Left cardiac atrium (tissue), 4 donors: ENCODE data around the gene CUL1. TPM values are rescaled to one million over a fixed set of nuclear protein-coding genes. Genes with fewer than 3 reads are reported as not detected.
A peak's percentile ranks its signal among the peaks of the same experiment; 100 is the strongest.

Experiments
- ATAC-seq, 2 donors: fragments of 200-7000 bp; cut with Tn5 transposase; one replicate each; pipeline ENCODE4 v1.9.1; 2020; ENCODE audit warnings: mild to moderate bottlenecking in 2 of 2, moderate library complexity in 2 of 2
- DNase-seq: peaks from one replicate; pipeline ENCODE4 v3.0.0-alpha.2; 2020
- intact Hi-C, 2 donors: fragments of 100-400 bp; cut with DNase I; formaldehyde crosslinking; loops; one replicate each; pipeline versions ENCODE4 v1.14.1 to v1.15.1; 2022 to 2023
- total RNA-seq, 2 donors: library from RNA; stranded (reverse); fragmentation: NEBNext Ultra II Directional; extraction: Animal tissue kit (Norgen Biotek cat#: 25700); gene quantifications; one replicate each; pipeline ENCODE4 v1.2.1, GENCODE V29; 2021
- donor health status: DM: no; HTN: yes; CAD: no.
- donor health status: DM: no; HTN: yes; CAD: no; lungs with severe emphysema.
- donor health status: DM: yes; HTN: yes; CAD: no.
- donor health status: Dilated cardiomyopathy.

The CUL1 gene
- total RNA-seq, 2 donors from 2014 or later, result 40.8 to 52.2 TPM

DNA sequence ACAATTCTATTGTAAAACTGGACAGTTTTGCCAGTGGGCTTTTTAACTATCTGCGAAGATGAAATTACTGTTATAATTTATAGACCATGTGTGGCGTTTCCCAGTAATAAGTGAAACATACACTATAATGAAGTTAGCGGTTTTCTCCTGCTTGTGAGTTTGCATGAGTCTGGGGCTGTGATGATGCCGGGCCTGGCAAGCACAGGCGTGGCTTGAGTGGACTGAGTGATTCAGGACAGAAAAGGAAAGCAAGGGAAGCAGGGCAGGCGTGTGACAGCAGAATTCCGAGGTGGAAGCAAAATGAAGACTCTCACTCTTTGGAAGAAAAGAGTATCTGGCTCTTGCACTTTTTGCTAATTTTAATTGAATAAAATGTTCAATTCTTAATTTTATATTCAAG lies 90.5 kb downstream of the CUL1 start:
- ATAC-seq (peak in 1 of 2 donors; percentile 59), DNase-seq (no peak)
- intact Hi-C loops, result no loop called here

DNA sequence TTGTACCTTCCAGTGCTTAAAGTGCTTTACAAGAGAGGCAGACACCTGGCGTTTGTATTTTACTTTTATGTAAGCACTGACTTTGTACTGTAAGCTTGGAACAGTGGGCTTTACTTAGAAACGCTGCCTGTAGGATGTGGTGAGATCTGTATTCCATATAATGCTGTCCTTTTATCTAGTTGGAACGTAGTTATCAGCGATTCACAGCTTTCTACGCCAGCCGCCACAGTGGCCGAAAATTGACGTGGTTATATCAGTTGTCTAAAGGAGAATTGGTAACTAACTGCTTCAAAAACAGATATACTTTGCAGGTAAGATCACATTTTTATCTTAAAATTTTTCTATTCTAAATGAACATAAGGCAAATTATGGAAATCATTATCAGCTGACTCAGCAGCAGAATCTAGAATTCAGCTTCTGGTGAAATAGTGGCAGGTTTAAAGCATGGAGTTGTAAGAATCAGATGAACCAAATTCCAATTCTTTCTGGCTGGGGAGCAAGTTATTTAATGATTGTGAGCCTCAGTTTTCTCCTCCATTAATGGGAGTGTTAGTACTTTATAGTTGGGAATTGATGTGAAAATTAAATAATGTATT lies 91.5 kb downstream of the CUL1 start:
- ATAC-seq (no peak), DNase-seq (no peak)
- intact Hi-C loops, result no loop called here

DNA sequence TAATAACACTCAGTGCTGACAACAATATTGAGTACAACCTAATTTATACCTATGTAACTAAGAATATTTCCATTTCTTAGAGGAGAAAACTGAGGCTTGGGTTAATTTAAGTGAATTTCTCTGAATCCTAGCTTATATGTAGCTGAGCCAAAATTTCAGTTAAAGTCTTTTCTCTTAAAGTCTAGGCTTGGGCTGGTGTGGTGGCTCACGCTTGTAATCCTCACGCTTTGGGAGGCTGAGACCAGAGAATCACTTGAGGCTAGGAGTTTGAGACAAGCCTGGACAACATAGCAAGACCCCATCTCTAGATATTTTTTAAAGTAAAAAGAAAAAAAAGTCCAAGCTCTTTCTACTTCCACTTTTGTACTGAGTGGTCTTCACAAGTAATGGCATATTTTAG lies 92.1 kb downstream of the CUL1 start:
- ATAC-seq (no peak), DNase-seq (no peak)
- intact Hi-C loops, result no loop called here

DNA sequence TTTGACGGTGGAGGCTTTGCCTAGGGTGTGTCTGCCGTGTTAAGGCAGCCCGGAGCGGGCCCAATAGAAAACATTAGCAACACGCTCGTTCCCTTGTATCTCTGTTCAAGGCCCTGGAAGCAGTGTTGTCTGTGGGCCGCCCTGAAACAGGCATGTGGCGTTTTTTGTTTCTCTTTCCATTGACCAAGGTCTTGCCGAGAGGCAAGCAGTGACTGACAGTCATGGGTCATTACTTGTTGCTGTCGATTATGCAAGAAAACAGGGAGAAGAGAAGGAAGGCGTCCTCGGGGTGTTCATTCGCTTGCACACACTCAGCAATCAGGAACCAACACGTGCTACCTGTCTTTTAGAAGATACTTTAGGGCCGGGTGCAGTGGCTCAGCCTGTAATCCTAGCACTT lies 92.8 kb downstream of the CUL1 start:
- DNase-seq, result no peak
- intact Hi-C loops, result no loop called here
- ATAC-seq, result no peak

DNA sequence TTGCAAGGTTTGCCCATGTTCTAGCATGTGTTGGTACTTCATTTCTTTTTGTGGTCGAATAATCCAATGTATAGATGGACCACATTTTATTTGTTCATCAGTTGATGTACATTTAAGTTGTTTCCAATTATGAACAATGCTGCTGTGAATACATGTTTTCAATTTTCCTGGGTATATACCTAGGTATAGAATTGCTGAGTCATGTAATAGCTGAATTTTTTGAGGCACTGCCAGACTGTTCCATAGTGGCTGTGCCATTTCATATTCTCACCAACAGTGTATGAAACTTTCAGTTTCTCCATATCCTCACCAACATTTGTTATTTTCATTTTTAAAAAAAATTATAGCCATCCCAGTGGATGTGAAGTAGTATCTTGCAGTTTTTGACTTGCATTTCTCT lies 94.9 kb downstream of the CUL1 start:
- ATAC-seq (no peak), DNase-seq (no peak)
- intact Hi-C loops, result no loop called here

DNA sequence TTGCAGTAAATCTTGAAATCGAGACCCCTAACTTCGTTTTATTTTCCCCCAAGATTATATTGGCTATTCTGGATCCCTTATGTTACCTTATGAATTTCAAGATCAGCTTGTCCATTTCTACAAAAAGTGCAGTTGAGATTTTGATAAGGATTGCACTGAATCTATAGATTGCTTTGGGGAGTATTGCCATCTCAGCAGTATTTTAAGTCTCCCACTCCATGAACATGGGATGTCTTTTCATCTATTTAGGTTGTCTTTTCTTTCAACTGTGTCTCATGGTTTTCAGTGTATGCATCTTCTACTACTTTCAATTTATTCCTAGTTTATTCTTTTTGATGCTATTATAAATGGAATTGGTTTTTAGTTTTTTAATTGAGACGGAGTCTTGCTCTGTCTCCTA lies 95.8 kb downstream of the CUL1 start:
- intact Hi-C loops, result no loop called here
- ATAC-seq (no peak), DNase-seq (no peak)

DNA sequence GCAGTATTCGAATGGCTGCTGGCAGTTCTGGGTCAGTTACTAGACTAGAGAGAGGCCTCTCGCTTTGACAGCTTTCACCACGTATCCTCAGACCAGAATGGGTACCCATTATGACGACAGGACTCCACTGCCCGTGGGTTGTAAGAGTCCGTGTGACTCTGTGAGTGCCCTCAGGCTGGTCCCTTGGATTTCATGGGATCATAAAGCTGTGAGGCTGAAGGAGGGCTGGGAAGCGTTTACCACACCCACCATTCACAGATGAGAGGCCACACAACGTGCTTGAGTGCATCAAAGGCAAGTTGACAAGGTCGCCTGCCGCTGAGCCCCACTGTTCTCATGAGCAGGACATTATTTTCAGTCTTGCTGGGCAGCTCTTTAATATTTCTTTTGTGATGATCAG lies 98.1 kb downstream of the CUL1 start:
- DNase-seq (no peak), ATAC-seq (no peak)
- intact Hi-C loops, result no loop called here

DNA sequence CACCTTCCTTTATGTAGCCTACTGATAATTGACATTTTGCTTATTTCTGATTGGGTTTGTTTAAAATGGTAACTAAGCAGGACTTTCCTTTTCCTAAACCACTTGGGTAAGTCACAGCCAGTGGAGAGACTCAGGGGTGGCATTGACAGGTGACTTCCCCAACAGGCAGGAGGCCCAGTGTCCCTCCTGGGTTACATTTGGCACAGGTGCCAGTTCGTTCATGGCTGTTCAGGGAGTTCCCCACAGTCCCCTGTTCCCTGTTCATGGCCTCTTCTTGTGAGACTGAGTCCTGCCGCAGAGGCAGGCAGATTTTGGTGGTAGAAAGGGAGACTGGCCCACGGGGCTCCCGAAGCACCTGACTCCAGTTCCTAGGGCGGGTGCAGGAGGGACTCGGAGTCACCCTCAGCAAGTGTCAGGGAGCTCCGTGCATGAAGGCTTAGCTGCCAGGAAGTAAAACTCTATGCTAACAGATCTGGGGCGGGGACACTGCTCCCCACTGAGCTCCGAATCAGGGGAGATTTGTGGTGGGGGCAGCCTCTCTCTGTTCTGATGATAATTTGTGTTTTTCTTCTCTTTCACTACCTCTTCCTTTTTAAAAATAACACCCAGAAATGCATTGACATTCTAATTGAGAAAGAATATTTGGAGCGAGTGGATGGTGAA lies 101.3 kb downstream of the CUL1 start:
- ATAC-seq (no peak), DNase-seq (no peak)

DNA sequence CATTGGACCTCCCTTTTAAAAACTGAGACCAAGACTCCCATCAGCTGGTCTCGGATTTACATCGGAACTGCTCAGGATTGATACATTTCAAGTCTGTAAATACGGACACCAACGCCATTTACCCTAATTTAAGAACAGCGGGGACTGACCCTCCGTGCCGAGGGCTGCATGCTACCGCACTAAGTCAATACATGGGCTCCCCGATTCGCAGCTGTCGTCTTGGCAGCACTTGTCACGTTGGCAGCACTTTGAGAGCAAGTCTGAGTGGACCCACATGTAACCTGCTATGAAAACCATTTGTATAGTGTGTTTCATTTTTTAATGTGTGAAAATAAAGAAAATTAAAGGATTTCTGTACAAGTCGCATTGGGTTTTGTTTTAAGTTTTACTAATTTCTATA lies 102.0 kb downstream of the CUL1 start:
- ATAC-seq, result no peak

More for the DNA sequence above, 101.3 kb downstream of the CUL1 start:
- intact Hi-C loops, result no loop called here

DNA sequence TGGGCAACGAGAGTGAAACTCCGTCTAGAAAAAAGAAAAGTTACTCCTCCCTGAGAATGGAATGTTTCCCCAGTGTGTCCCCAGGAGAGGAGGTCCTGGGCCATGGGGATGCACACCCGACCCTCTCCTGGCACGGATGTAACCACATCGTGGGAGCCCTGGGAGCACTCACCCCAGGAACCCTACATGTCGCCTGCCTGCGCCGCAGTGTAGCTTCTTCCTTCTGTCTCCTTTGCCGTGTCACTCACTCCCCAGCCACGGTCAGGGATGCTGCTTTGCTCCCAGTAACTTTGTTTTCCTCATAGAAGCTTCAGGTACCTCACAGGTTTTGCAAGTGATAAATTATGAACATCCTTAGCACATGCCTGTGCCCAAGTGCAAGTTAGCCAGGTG lies 103.4 kb downstream of the CUL1 start:
- no peak for ATAC-seq
- DNase-seq, result no peak
- intact Hi-C loops, result no loop called here

More for the DNA sequence above, 102.0 kb downstream of the CUL1 start:
- intact Hi-C loops, result no loop called here
- DNase-seq, result no peak

DNA sequence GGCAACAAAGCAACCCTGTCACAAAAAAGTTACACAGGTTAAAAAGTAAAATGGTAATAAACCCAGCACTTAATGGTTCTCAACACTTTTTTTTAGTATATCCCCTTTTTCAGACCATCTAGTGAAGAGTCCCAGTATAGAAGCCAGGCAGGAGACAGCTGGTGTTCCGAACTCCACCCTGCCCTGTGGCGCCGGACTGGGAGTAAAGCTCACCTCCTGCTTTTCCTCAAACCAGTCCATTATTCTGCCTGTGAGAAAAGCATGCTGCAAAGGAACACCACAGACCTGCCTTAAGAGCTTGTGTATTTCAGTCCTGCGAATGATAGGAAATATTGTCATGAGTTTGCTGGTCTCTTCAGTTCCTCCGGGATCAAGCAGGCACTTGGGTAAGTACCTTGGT lies 104.4 kb downstream of the CUL1 start:
- no peak for DNase-seq
- intact Hi-C loops, result no loop called here
- no peak for ATAC-seq

DNA sequence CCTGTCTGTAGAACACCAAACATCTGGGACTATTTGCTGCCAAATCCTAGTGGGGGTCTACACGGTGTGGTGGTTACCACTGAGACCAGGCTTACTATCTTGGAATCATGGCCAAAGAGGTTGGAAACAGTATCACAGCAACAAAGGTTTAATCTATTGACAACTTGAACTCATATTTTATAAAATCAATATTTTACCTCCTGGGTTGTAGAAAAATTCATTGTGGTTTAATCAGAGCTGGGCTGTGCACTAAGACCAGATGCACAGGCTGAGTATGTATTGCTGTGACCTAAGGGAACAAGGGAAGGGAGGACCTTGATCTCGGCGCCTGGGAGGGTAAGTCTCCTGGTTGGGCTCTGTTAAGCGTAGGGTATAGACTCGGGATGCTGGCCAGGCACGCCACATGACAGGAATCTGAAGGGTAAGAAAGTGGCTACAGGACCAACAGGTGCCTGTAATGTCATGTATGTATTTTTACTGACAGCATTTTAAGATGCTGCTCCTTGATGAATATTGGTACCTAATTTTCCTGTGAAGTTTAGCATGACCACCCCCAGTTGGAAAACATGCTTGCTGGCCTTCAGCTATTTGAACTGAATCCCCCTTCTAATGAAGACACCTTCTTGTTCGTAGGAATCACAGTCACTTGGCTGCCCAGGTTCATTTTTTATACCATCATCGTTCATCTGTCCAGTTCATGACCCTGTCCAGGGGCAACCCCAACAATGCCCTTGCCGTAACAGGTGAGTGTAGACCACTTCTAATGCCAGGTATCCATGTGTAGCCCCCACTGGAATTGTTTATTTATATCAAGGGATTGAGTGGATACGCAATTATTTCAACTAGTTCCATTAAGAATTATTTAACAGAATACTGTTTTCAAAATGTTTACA lies 105.9 kb downstream of the CUL1 start:
- intact Hi-C loops, result no loop called here
- no peak for DNase-seq
- no peak for ATAC-seq

DNA sequence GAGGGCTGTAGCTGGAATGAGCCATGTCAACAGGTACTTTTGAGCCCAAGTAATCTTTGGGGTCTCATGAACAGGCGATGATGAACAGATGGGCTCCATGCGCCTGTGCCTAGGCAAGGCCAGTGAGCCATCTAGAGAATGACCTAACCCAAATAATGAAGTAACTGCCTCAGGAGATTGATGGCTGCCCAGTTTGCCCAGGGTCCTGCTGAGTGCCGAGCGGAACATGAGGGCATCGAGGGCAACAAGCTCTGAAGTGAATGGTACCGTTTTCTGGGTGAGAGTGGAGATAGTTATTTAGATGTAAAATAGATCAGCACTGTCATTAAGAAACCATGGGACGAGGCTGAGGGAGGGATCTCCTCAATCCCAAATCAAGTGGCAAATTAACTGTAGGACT lies 107.5 kb downstream of the CUL1 start:
- DNase-seq (no peak), ATAC-seq (no peak)
- intact Hi-C loops, result no loop called here

DNA sequence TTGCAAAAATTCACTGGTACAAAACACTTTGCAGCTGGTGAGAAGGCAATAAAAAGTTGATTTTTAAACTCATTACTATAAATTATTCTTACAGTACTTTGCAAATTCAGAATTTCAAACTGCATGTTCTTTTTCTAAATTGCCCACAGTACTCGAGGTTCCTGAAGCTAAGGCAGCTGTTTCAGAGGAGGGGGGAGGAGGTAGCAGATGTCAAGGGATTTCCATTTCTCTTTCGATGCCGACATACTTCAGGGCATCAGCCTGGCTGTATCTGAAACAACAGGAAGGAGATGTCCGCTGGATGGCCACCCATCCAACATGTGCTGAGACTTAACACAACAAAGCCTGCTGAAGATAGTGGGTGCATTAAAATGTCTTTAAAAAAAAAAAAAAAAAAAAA lies 108.7 kb downstream of the CUL1 start:
- intact Hi-C loops, result no loop called here
- ATAC-seq, result no peak

DNA sequence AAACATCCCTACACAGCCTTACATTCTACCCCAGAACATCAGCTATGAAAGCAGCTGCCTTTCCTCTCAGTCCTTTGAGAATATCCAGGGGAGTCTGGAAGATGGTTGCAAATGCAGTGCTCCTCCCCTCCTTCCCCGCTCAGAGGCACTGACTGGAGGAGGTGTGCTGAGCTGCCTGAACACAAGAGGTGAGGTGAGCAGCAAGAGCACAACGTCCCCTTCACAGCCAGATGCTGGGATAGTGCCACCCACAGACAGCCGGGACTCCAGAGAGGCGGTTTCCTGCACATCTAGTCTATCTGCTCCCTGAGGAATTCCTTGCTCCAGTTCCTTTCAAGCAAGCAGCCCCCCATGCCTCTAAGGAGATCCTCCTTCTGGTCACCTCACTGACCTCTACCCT lies 111.2 kb downstream of the CUL1 start:
- no peak for ATAC-seq
- intact Hi-C loops, result no loop called here
- no peak for DNase-seq

More for the DNA sequence above, 108.7 kb downstream of the CUL1 start:
- no peak for DNase-seq

DNA sequence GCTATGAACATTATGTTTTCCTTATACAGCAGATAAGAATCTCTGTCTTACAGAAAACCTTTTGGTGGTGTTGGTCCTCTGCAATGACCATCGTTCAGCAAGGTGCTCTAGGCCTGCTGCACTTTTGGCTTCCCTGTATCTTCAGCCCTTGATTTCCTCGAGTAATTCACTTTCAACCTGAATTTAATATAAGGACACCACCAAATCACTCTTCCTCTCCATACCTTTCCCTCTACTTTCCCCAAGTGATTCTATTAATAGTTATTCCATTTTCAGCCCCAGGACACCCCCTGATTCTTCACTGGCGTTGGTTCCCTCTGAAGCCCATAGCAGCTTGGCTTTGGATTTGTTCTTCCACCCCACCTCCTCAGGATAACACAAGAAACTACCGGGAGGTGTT lies 113.2 kb downstream of the CUL1 start:
- intact Hi-C loops, result no loop called here
- DNase-seq, result no peak
- ATAC-seq, result no peak

DNA sequence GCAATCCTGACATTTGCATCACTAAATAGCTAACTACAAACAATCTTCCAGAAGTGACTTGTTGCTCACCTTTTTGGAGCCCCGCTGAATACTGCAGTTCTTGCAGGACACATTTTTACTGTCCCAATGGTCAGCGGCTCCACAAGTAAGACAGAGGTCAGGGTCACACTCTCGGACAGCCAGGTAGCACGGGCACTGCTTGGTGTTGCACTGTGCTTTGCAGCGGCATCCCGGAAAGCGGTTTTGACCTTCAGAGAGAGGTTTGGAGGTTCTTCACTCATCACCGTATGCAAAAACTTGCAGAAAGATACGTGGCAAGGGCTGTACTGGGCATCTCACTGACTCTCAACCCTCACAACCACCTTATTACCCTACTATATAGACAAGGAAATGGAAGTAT lies 115.2 kb downstream of the CUL1 start:
- intact Hi-C loops, result no loop called here
- DNase-seq (no peak), ATAC-seq (no peak)

DNA sequence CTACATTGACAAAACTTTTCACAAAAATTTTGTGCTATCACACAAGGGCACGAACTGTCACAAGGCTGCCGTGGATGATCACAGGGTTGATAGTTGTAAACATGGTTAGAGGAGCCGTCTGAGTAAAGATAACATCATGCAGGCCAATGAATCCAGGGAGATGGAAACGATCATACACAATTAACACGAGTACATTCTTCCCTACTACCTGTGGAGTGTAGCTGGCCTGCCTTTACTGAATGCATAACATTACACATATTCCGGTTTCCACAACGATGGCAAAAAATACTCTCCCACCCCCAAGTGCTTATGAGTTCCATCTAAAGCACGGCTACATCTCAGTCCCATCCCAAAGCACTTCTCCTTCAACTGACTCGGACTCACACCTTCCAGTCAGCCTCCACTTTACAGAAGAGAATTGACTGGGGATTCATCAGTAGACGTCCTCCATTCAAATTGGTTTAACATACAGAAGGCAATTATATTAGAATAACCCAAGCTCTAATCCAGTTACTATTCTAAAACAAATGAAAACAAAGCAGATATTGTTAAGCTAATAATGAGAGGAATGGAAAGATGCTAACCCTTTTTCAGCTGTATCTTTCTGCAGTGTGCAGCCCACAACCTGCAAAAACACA lies 116.3 kb downstream of the CUL1 start:
- intact Hi-C loops, result no loop called here
- no peak for ATAC-seq
- DNase-seq, result no peak

DNA sequence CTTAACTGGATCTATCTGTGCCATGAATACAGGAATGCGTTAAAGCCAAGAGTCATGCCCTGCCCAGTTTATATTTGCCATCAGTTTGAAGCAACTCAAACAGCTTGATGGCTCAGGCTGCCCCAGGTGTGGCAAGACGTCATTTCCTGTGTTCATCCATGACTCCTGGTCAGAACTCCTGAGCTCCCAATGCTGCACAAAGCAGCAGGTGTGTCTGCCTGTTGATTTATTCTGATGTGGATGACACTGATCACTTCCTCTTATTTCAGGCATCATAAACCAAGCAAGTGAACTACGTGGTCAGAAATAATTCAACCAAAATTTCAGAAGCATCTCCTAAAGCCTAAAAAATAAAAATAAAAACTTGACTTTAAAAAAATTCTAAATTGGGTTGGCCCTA lies 116.9 kb downstream of the CUL1 start:
- intact Hi-C loops, result no loop called here
- ATAC-seq (no peak), DNase-seq (no peak)
